ENCODE data around the gene MTHFD1L. TPM values are rescaled to one million over a fixed set of nuclear protein-coding genes. Genes with fewer than 3 reads are reported as not detected.
"Not testable (repeated sequence)": the region's sequence is repeated elsewhere in the genome, so short reads cannot be mapped to it uniquely, and the experiment has no call there.

The MTHFD1L gene
- polyA plus RNA-seq, 3 donors = 0.25 to 1.3 (median 0.39) TPM

DNA sequence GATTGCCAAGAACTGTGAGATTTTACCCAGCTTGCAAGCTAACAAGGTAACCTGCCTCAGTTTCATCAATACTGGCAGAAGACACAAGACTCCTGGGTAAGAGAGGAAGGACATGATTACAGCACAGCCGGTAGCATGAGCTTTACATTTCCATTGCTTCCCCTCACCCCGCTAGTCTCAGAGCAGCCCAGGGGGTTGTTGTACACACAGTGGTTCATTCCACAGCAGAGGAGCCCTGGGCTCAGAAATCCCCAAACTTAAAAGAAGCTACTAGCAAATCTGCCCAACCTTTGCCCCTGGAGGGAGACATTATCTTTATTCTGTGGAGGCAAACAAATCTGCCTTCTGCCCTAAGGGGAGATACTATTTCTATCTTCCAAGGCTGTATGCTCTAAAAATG is 17.1 kb upstream of the MTHFD1L start:
- Histone ChIP-seq H2AFZ (ENCODE audit: insufficient read depth, low read depth, low read length, poor library complexity, severe bottlenecking) (no peak overlapping the region), H3K79me2 (ENCODE audit: insufficient read depth, low read length) (no peaks in the 10 kb centered on the region), H3K27me3 (ENCODE audit: control insufficient read depth in 2 of 2, insufficient read depth in 2 of 2, low read length in 2 of 2) (no peaks in the 10 kb centered on the region), H3K9ac (ENCODE audit: insufficient read depth, low read length, poor library complexity, severe bottlenecking) (no peak overlapping the region), H3K27ac (ENCODE audit: low read depth in 1 of 2, low read length in 2 of 2) (no peak overlapping the region), H3K4me1 (ENCODE audit: control insufficient read depth in 1 of 2, insufficient read depth in 2 of 2, low read length in 2 of 2) (no peaks in the 10 kb centered on the region), H3K4me2 (replicated peaks; ENCODE audit: extremely low read depth, low read length, poor library complexity, severe bottlenecking) (no peak overlapping the region), H3K4me3 (replicated peaks in 1 of 3; ENCODE audit: low read depth in 2 of 3, low read length in 3 of 3) (no peak overlapping the region), H3K9me3 (replicated peaks in 1 of 2; ENCODE audit: control insufficient read depth in 1 of 2, insufficient read depth in 1 of 2, low read length in 2 of 2) (no peaks in the 10 kb centered on the region), H4K20me1 (ENCODE audit: insufficient read depth, low read length) (no peaks in the 10 kb centered on the region), H3K36me3 (replicated peaks in 1 of 2; ENCODE audit: control insufficient read depth in 1 of 2, insufficient read depth in 2 of 2, low read length in 2 of 2) (no peaks in the 10 kb centered on the region)
- H3K27ac Mint-ChIP-seq = no peak overlapping the region
- 80% methylated on average over 1 of the region's 2 CpGs for WGBS (ENCODE audit: insufficient coverage)
- TF ChIP-seq, protein P1, sequence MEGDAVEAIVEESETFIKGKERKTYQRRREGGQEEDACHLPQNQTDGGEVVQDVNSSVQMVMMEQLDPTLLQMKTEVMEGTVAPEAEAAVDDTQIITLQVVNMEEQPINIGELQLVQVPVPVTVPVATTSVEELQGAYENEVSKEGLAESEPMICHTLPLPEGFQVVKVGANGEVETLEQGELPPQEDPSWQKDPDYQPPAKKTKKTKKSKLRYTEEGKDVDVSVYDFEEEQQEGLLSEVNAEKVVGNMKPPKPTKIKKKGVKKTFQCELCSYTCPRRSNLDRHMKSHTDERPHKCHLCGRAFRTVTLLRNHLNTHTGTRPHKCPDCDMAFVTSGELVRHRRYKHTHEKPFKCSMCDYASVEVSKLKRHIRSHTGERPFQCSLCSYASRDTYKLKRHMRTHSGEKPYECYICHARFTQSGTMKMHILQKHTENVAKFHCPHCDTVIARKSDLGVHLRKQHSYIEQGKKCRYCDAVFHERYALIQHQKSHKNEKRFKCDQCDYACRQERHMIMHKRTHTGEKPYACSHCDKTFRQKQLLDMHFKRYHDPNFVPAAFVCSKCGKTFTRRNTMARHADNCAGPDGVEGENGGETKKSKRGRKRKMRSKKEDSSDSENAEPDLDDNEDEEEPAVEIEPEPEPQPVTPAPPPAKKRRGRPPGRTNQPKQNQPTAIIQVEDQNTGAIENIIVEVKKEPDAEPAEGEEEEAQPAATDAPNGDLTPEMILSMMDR (IDR thresholded peaks at IDR 0.05) = no peak
- H3K4me1 Mint-ChIP-seq = no peaks in the 10 kb centered on the region
- H3K27me3 Mint-ChIP-seq (ENCODE audit: low read depth in 3 of 3) = peaks cover 3 to 7% (median 5%) of the 10 kb centered on the region in 3 donors
- H3K9me3 Mint-ChIP-seq = peaks cover 0 to 5% (median 0%) of the 10 kb centered on the region in 7 donors
- H3K36me3 Mint-ChIP-seq = no peaks in the 10 kb centered on the region
- H3K4me3 Mint-ChIP-seq = no peak overlapping the region
- no peak for DNase-seq
- intact Hi-C loops (cut with micrococcal nuclease) = no loop called here

DNA sequence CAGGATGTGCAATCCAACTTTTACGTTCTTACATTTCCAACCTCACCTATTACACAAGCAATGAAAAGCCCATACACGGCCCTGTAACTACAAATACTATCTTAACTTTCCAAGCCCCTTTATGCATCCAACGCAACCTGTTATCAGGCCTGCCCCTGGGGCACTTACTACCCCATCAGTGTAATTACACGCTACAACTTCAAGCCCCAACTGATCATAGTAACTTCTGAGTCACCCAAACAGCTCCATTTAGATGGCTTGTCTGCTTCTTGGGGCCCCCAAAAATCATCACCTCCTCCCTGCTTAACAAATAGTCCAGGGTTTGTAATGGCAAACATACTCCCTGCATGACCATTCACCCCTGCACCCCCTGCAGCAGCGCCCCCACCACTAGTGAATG is 11.1 kb upstream of the MTHFD1L start:
- WGBS (ENCODE audit: insufficient coverage) = 35% methylated on average over 4 of the region's 5 CpGs
- H3K27ac ChIP-seq (ENCODE audit: low read depth in 1 of 2, low read length in 2 of 2); H3K4me2 ChIP-seq (replicated peaks; ENCODE audit: extremely low read depth, low read length, poor library complexity, severe bottlenecking); H3K4me3 Mint-ChIP-seq; H2AFZ ChIP-seq (ENCODE audit: insufficient read depth, low read depth, low read length, poor library complexity, severe bottlenecking); H3K27me3 ChIP-seq (ENCODE audit: control insufficient read depth in 2 of 2, insufficient read depth in 2 of 2, low read length in 2 of 2); H3K27ac Mint-ChIP-seq; intact Hi-C loops (cut with micrococcal nuclease); H3K4me1 ChIP-seq (ENCODE audit: control insufficient read depth in 1 of 2, insufficient read depth in 2 of 2, low read length in 2 of 2); H4K20me1 ChIP-seq (ENCODE audit: insufficient read depth, low read length); H3K9ac ChIP-seq (ENCODE audit: insufficient read depth, low read length, poor library complexity, severe bottlenecking); DNase-seq; H3K36me3 ChIP-seq (replicated peaks in 1 of 2; ENCODE audit: control insufficient read depth in 1 of 2, insufficient read depth in 2 of 2, low read length in 2 of 2); H3K36me3 Mint-ChIP-seq; H3K9me3 Mint-ChIP-seq; H3K79me2 ChIP-seq (ENCODE audit: insufficient read depth, low read length); H3K9me3 ChIP-seq (replicated peaks in 1 of 2; ENCODE audit: control insufficient read depth in 1 of 2, insufficient read depth in 1 of 2, low read length in 2 of 2); H3K4me3 ChIP-seq (replicated peaks in 1 of 3; ENCODE audit: low read depth in 2 of 3, low read length in 3 of 3): not testable (repeated sequence)
- Mint-ChIP-seq H3K27me3 (ENCODE audit: low read depth in 3 of 3) (peaks cover 0 to 11% (median 4%) of the 10 kb centered on the region in 3 donors), H3K4me1 (peaks cover 10% of the 10 kb centered on the region)

DNA sequence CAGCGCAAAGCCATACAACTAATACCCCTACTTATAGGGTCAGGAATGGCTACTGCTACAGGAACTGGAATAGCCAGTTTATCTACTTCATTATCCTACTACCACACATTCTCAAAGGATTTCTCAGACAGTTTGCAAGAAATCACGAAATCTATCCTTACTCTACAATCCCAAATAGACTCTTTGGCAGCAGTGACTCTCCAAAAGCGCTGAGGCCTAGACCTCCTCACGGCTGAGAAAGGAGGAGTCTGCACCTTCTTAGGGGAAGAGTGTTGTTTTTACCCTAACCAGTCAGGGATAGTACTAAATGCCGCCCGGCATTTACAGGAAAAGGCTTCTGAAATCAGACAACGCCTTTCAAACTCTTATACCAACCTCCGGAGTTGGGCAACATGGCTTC is 10.3 kb upstream of the MTHFD1L start:
- WGBS (ENCODE audit: insufficient coverage) = 100% methylated on average over 2 of the region's 8 CpGs
- H3K4me1 ChIP-seq (ENCODE audit: control insufficient read depth in 1 of 2, insufficient read depth in 2 of 2, low read length in 2 of 2); H3K79me2 ChIP-seq (ENCODE audit: insufficient read depth, low read length); H3K27me3 ChIP-seq (ENCODE audit: control insufficient read depth in 2 of 2, insufficient read depth in 2 of 2, low read length in 2 of 2); H4K20me1 ChIP-seq (ENCODE audit: insufficient read depth, low read length); H3K4me3 ChIP-seq (replicated peaks in 1 of 3; ENCODE audit: low read depth in 2 of 3, low read length in 3 of 3); H3K27ac ChIP-seq (ENCODE audit: low read depth in 1 of 2, low read length in 2 of 2); H3K9me3 Mint-ChIP-seq; H3K27ac Mint-ChIP-seq; DNase-seq; H3K9ac ChIP-seq (ENCODE audit: insufficient read depth, low read length, poor library complexity, severe bottlenecking); H3K4me2 ChIP-seq (replicated peaks; ENCODE audit: extremely low read depth, low read length, poor library complexity, severe bottlenecking); H3K4me3 Mint-ChIP-seq; H2AFZ ChIP-seq (ENCODE audit: insufficient read depth, low read depth, low read length, poor library complexity, severe bottlenecking); H3K36me3 ChIP-seq (replicated peaks in 1 of 2; ENCODE audit: control insufficient read depth in 1 of 2, insufficient read depth in 2 of 2, low read length in 2 of 2); H3K36me3 Mint-ChIP-seq; intact Hi-C loops (cut with micrococcal nuclease); H3K9me3 ChIP-seq (replicated peaks in 1 of 2; ENCODE audit: control insufficient read depth in 1 of 2, insufficient read depth in 1 of 2, low read length in 2 of 2): not testable (repeated sequence)
- H3K4me1 Mint-ChIP-seq = peaks cover 10% of the 10 kb centered on the region
- H3K27me3 Mint-ChIP-seq (ENCODE audit: low read depth in 3 of 3) = peaks cover 0 to 11% (median 1%) of the 10 kb centered on the region in 3 donors

Data from CD14-positive monocyte (primary cell).